Lower leg skin (tissue), 3 donors: ENCODE results near the gene CALD1.

ENCODE experiments used
- CTCF ChIP-seq, 3 donors: fragments of 450-650 bp; IDR thresholded peaks; one replicate each; pipeline ENCODE4 v1.5.1; 2016; ENCODE audit warnings: antibody characterized with exemption in 3 of 3, mild to moderate bottlenecking in 3 of 3, moderate library complexity in 2 of 3
- POLR2A ChIP-seq, 2 donors: fragments of 450-650 bp; IDR thresholded peaks; one replicate each; pipeline ENCODE4 v1.6.1; 2016 to 2017; ENCODE audit warnings: antibody characterized with exemption in 2 of 2, mild to moderate bottlenecking in 1 of 2, moderate library complexity in 1 of 2

GRCh38 chr7:134996097-134996550 lies 216.7 kb downstream of the CALD1 start:
- TF ChIP-seq CTCF (IDR thresholded peaks at IDR 0.05) (no peak), POLR2A (IDR thresholded peaks at IDR 0.05) (no peak)
